Suppressor macrophage treated with lipopolysaccharide for 1 hour (primary cell): ENCODE measurements around the gene NHLRC4.

ENCODE experiments used
- DNase-seq, 3 donors: peaks; one replicate each; pipeline ENCODE4 v3.0.0-alpha.2; 2020 to 2022

Gene NHLRC4

DNA sequence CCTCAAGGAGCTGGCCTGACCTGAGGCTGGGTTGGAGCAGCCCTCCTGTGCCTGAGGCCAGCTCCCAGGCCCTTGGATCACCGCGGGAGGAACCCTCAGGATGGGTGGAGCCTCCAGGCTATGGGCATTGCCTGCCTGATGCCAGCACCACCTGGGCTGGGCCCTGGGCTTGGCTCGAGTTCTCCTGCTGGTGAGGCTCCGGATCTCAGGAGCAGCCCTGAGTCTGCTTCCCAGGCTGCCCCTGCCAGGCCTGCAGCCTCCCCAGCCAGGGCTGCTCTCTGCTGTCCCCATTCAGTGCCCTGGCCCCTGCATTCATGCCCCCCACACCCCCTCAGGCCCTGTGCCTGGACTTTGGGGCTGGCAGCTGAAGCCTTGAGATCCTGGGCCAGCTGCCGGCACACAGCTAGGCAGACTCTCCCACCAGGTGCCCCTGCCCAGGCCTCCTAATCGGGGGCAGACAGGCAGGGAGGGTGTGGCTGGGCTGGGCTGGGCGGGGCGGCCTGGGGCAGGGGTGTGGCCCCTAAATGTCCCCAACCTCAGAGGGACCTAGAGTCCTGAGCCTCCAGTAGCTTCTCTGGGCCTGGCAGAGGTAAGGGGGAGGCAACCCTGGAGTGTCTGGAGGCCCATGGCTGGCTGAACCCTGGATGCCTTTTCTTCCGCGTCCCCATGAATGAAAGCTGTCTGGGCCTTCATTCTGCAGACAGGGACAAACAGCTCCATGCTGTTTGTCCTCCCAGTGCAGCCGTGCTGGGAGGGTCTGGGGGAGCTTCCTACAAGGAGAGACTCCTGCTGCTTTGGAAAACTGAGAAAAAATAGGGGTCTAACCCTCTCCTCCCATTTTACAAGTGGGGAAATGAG is 1.8 kb downstream of the NHLRC4 start:
- DNase-seq = no peak

GRCh38 chr16:569445-570254 is 2.8 kb downstream of the NHLRC4 start, which contains the start of gene PIGQ:
Gene PIGQ, plus strand, starts transcription at chr16:569968. Its CDS starts 4,107 bp downstream, at chr16:574075.
- peak; percentile 75 to 90 (median 80) for DNase-seq

DNA sequence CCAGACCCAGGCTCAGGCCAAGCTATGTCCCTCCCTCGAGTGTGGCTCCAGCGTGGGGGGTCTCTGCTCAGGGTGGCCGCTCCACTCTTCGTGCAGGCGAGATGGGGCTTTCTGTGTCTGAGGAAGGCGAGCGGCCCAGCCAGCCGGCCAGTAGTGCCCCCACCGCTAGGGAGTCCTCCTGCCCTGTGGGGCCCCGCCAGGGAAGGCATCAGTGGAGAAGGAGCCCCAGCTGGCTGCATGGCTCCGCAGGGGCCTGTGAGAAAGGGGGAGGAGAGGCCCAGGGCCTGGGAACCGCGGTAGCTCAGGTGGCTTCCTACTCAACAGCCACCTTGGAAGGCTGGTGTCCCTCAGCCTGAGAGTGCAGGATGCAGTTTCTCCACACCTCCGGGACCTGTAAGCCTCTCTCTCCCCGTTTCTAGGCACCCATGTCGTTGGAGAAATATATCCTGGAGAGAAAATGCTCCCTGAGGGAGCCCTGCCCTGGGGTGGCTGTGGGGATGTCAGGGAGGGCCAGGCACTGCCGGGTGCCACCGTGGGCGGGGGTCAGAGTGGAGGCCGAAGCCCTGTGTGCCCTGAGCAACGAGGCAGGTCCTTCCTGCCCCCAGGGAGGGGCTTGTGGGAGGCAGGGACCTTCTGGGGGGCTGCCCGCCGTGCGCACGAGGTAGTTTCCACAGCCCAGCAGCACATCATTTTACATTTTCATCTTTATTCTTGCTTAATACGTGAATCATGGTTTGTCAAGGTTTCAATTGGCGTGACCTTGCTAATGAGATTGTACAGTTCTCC is 6.3 kb downstream of the NHLRC4 start:
- no peak for DNase-seq

DNA sequence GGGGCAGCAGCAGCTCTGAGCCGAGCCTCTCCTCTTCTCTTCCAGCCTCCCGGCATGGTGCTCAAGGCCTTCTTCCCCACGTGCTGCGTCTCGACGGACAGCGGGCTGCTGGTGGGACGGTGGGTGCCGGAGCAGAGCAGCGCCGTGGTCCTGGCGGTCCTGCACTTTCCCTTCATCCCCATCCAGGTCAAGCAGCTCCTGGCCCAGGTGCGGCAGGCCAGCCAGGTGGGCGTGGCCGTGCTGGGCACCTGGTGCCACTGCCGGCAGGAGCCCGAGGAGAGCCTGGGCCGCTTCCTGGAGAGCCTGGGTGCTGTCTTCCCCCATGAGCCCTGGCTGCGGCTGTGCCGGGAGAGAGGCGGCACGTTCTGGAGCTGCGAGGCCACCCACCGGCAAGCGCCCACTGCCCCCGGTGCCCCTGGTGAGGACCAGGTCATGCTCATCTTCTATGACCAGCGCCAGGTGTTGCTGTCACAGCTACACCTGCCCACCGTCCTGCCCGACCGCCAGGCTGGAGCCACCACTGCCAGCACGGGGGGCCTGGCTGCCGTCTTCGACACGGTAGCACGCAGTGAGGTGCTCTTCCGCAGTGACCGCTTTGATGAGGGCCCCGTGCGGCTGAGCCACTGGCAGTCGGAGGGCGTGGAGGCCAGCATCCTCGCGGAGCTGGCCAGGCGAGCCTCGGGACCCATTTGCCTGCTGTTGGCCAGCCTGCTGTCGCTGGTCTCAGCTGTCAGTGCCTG is 7.4 kb downstream of the NHLRC4 start:
- no peak for DNase-seq

DNA sequence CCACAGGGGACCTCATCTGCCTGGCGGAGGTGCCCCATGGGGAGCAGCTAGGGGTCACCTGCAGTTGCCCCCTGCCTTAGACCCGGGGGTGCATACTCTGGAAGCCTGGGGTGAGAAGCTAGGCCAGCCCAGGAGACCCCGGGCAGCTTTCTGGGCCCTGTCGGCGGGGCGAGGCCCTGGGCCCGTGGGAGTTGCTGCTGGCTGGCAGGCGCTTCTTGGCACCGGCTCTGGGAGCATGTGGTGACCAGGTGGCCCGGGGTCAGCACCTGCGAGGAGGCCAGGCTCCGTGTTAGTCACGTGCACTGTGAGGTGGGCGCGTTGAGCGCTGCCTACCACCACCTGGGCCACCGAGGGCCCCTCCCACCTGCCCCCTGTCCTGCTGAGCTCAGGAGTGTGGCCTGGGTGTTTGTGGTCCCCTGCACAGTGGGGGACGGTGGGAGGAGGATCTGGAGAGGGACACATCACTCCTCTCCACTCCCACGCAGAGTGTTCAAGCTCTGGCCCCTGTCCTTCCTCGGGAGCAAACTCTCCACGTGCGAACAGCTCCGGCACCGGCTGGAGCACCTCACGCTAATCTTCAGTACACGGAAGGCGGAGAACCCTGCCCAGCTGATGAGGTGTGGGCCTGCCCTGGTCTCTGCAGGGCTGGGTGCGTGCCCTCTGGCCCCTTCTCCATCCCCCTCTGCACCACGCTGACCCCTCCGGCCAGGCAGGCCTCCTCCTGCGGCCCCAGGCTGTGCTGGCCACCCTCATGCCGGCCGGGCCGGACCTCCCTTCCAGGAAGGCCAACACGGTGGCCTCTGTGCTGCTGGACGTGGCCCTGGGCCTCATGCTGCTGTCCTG is 8.8 kb downstream of the NHLRC4 start:
- DNase-seq = no peak

DNA sequence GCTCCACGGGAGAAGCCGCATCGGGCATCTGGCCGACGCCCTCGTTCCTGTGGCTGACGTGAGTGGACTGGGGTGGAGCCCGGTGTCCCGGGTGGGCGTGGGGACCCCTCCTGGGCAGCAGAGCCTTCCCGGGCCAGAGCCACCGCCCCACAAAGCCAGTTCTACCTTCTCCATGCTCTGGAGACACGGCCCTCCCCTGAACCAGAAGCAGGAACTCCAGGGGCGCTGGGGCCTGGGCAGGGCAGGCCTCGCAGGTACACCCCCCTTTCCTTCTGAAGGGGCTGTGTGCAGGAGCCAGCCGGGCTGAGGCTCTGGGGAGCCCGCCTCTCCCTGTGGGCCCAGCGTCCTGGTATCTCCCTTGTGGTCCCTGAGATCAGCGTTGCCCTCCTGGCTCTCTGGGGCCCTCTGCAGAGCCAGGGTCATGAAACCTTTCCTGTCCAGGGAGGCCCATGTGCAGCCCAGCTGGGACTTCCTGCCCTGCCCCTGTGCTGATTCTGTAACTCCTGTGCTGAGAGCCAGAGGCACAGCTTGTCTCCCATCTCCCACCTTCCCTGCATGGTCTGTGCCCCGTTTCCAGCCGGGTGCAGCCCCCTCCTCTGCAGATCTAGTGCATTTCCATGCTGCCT is 9.5 kb downstream of the NHLRC4 start:
- no peak for DNase-seq

DNA sequence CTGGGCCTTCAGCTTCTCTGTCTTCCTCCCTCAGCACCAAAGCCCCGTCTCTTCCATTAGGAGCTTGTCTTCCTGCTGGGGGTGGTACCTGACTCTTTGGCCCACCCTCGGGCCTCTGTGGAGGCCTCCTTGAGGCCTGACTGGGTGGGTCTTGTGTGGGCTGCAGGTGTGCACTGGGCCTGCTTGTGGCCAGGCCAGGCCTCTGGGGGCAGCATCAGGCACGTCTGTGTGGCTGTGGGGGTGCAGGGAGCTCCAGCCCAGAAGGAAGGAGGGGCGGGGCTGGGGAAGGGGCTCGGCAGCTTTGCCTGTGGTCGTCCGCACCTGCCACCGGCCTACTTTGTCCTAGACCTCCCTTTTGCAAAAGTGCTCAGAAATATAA is 10.0 kb downstream of the NHLRC4 start:
- DNase-seq = no peak

DNA sequence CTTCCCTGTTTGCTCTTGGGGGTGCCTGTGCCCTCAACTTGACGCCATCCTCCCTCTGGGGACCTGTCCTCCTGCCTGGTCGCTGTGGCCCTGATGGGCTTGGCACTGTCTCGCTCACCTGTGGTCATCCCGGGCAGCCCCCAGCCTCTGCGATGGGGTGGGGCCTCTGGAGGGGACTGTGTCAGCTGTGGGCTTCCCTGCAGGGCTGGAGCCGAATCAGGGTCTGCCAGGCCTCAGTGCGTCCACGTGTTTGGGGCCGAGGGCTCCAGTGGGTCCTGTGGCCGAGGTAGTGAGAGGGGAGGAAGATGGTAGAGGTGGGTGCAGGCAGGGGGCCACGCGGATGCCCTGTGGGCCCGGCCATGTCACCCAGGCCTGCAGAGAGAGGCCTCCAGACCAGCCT is 11.0 kb downstream of the NHLRC4 start:
- no peak for DNase-seq

DNA sequence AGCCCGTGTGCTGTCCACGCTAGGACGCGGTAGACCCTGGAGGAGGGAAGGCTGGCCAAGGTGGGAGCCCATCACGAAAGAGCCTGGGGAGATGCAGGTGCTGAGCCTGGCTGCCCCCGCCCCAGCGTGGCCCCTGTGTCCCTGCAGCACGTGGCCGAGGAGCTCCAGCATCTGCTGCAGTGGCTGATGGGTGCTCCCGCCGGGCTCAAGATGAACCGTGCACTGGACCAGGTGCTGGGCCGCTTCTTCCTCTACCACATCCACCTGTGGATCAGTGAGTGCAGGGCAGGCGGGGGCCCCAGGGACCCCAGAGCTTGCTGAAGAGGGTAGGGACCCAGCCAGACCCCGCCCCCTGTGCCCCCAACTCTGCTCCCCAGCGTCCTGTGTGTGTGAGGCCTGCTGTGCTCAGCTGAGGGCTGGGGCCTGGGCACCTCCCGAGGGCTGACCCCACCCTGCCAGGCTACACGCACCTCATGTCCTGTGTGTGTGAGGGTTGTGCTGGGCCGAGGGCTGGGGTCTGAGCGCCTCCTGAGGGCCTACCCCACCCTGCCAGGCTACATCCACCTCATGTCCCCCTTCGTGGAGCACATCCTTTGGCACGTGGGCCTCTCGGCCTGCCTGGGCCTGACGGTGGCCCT is 11.5 kb downstream of the NHLRC4 start:
- DNase-seq = no peak

GRCh38 chr16:578870-579405 is 12.1 kb downstream of the NHLRC4 start:
- peak; percentile 83 to 94 (median 89) for DNase-seq

- DNase-seq = no peak
Observed at GRCh38 chr16:580141-580945, 13.5 kb downstream of the NHLRC4 start.

- DNase-seq = no peak
Observed at GRCh38 chr16:580946-581498, 14.2 kb downstream of the NHLRC4 start.

- DNase-seq = no peak
Observed at GRCh38 chr16:582218-582613, 15.4 kb downstream of the NHLRC4 start.

GRCh38 chr16:582614-583331 is 16.0 kb downstream of the NHLRC4 start:
- no peak for DNase-seq

DNA sequence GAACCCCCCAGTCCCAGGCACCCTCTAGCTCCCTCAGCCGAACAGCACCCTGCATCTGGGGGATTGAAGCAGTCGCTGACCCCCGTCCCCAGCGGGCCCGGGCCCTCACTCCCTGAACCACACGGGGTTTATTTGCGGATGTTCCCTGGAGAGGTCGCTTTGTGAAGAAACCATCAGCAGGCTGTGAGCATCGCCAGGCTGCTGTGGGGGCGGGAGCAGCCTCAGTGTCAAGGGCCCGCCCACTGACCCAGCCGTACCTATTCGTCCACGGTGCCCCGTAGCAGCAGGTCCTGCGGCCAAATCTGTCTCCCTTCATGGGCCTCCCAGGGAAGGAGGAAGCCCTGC is 16.6 kb downstream of the NHLRC4 start:
- no peak for DNase-seq

DNA sequence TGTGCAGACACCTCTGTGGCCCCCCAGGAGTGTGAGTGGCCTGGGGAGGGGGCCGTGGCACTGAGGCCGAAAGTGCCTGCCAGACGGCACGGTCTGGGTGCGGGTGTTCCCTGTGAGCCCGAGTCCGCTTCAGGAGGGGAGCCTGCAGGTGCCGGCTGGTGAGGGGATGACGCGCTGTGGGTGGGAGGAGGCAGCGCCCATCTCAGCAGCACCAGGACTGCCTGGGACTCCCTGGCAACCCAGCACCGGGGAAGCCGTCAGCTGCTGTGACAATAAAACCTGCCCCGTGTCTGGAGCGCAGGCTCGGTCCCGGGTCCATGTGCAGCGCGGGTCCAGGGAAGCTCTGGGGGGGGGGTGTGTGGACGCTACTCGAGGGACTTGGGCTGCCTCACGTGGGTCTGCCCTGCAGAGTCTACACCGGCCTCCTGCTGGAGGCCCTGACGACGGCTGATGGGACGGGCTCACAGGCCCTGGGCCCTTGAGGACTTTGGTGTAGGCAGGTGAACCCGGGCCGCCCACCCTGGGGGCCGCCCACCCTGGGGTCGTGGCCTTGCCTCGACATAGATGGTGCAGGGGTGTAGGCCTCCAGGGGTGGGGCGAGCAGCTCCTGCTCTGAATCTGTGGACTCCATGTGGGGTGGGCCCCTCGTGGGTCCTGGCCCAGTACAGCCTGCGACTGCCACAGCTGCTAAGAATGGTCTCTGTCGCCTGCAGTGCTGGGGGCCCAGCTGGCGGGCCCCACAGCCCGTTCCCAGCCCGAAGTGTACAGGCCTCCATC is 17.2 kb downstream of the NHLRC4 start:
- DNase-seq = no peak

- DNase-seq = no peak
Observed at GRCh38 chr16:585351-585750, 18.5 kb downstream of the NHLRC4 start.
